Measurements from ENCODE around the gene HIBCH.

DNA sequence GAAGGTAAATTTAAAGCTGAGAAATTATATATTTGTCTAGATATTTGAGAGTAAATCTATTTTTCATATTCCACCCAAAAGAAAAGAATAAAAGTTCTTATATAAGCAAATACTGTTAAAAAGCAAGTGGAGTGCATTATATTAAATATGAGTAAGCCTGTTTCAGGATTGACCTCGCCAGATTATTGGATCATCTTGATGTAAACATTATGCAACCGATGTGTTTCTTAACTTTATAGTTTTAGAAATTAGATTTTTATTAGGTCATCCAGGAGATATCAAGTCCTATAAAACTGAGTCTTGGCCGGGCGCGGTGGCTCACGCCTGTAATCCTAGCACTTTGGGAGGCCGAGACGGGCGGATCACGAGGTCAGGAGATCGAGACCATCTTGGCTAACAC is 156.8 kb downstream of the HIBCH start:
- no peak for TF ChIP-seq JUND (IDR thresholded peaks at IDR 0.05)
- TF ChIP-seq CTCF (IDR thresholded peaks at IDR 0.05 in 2 of 3, conservative IDR thresholded peaks at IDR 0.05 in 1 of 3; ENCODE audit: borderline replicate concordance in 1 of 3, insufficient read depth in 1 of 3, low read depth in 2 of 3, low read length in 2 of 3), result no peak
- no peak for TF ChIP-seq RAD21 (IDR thresholded peaks at IDR 0.05; ENCODE audit: low read depth)
- TF ChIP-seq POLR2A (IDR thresholded peaks at IDR 0.05; ENCODE audit: borderline replicate concordance, extremely low read depth, insufficient read depth, insufficient read length), result no peak
- no peak for TF ChIP-seq POLR2AphosphoS5 (IDR thresholded peaks at IDR 0.05; ENCODE audit: low read depth, low read length)
- no peak for TF ChIP-seq ZNF274 (IDR thresholded peaks at IDR 0.05; ENCODE audit: low read depth, low read length)
- no peak for TF ChIP-seq YY1 (IDR thresholded peaks at IDR 0.05; ENCODE audit: extremely low read depth, insufficient replicate concordance, low read depth, low read length)
- TF ChIP-seq EZH2phosphoT487 (IDR thresholded peaks at IDR 0.05; ENCODE audit: borderline replicate concordance), result no peak
- no peak for TF ChIP-seq CEBPB (IDR thresholded peaks at IDR 0.05; ENCODE audit: low read depth)

Measured in HCT116 (cell line).